Measurements from ENCODE around the gene SGSM1. TPM values are rescaled to one million over a fixed set of nuclear protein-coding genes. Genes with fewer than 3 reads are reported as not detected.

Gene SGSM1
- total RNA-seq, 4 donors from 2014 or later = 4.2 to 6.7 (median 5.6) TPM

DNA sequence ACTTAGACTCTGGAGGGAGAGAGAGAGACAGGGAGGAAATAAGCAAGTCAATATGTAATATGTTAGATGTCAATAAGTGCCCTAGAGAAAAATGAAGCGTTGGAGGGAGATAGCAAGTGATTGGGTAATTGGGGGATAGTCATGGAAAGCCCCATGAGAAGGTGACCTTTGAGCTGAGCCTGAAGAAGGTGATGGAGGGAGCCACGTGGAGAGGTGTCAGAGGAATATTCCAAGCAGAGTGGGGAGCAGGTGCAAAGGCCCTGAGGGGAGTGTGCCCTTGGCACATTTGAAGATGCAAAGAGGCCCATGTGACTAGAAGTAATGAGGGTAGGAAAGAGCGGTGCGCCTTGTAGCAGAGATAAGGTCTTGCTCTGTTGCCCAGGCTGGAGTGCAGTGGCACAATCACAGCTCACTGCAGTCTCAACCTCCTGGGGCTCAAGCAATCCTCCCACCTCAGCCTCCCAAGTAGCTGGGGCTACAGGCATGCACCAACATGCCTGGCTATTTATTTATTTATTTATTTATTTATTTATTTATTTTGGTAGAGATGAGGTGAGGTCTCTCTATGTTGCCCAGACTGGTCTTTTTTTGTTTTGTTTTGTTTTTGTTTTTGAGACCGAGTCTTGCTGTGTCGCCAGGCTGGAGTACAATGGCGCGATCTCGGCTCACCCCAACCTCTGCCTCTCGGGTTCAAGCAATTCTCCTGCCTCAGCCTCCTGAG is 138.4 kb downstream of the SGSM1 start:
- no peaks in the 10 kb centered on the region for H3K27me3 ChIP-seq
- intact Hi-C loops (cut with DNase I) = loop anchor here (10.0 kb wide), 1 partner anchor 220 kb away; no protein-coding TSS in a partner anchor
- no peaks in the 10 kb centered on the region for H3K9me3 ChIP-seq
- DNase-seq = no peak
- H3K36me3 ChIP-seq = no peaks in the 10 kb centered on the region
- 92 to 95% methylated on average over 10 of the region's 10 CpGs for WGBS, 2 donors
- TF ChIP-seq, protein P1, sequence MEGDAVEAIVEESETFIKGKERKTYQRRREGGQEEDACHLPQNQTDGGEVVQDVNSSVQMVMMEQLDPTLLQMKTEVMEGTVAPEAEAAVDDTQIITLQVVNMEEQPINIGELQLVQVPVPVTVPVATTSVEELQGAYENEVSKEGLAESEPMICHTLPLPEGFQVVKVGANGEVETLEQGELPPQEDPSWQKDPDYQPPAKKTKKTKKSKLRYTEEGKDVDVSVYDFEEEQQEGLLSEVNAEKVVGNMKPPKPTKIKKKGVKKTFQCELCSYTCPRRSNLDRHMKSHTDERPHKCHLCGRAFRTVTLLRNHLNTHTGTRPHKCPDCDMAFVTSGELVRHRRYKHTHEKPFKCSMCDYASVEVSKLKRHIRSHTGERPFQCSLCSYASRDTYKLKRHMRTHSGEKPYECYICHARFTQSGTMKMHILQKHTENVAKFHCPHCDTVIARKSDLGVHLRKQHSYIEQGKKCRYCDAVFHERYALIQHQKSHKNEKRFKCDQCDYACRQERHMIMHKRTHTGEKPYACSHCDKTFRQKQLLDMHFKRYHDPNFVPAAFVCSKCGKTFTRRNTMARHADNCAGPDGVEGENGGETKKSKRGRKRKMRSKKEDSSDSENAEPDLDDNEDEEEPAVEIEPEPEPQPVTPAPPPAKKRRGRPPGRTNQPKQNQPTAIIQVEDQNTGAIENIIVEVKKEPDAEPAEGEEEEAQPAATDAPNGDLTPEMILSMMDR (IDR thresholded peaks at IDR 0.05) = no peak
- no peak for TF ChIP-seq POLR2A (IDR thresholded peaks at IDR 0.05)
- no peak overlapping the region for H3K27ac ChIP-seq
- peaks cover 11 to 14% of the 10 kb centered on the region in 2 donors for H3K4me1 ChIP-seq
- H3K4me3 ChIP-seq (replicated peaks in 1 of 3) = no peak overlapping the region

DNA sequence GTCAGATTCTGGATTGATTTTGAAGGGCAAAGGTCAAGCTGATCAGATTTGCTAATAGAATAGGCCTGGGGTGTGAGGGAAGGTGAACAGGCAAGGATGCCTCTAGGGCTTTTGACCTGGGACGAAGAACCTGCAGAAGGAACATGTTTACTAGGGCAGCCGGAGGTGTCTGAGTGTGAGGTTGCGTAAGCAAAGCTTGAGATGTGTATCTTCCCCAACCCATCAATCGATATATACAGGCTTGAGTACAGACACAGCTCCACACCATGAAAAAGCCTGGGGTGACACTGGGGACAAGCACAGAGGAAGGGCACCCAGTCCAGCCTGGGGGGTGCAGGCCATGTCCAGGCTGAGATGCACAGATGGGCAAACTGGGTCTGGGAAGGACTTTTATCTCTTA is 139.4 kb downstream of the SGSM1 start:
- intact Hi-C loops (cut with DNase I) = loop anchor here (10.0 kb wide), 1 partner anchor 219 kb away; no protein-coding TSS in a partner anchor
- H3K36me3 ChIP-seq = no peaks in the 10 kb centered on the region
- H3K4me3 ChIP-seq (replicated peaks in 1 of 3) = no peak overlapping the region
- no peak overlapping the region for H3K27ac ChIP-seq
- no peaks in the 10 kb centered on the region for H3K9me3 ChIP-seq
- peaks cover 11 to 14% of the 10 kb centered on the region in 2 donors for H3K4me1 ChIP-seq
- TF ChIP-seq POLR2A (IDR thresholded peaks at IDR 0.05) = no peak
- TF ChIP-seq, protein P1 (IDR thresholded peaks at IDR 0.05) = no peak
- DNase-seq = no peak
- WGBS, 2 donors = 83 to 89% methylated on average over 4 of the region's 4 CpGs
- no peaks in the 10 kb centered on the region for H3K27me3 ChIP-seq

DNA sequence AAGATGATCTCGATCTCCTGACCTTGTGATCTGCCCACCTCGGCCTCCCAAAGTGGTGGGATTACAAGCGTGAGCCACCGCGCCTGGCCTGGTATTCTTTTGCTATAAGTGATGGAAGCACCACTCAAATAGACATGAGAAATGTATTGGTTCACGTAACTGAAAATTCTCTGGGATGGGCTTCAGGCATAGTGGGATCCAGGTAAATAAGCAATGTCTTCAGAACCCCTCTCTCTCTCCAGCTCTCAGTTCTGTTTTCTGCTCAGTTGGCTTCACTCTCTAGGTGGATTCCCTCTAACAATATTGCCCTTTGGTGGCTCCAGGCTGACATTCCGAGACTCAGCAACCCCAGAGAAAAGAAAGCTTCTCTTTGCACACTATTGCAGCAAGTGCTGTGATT is 141.4 kb downstream of the SGSM1 start:
- WGBS, 2 donors = 89 to 98% methylated on average over 7 of the region's 7 CpGs
- Histone ChIP-seq H3K36me3 (no peaks in the 10 kb centered on the region), H3K9me3 (no peaks in the 10 kb centered on the region), H3K27me3 (no peaks in the 10 kb centered on the region), H3K4me3 (replicated peaks in 1 of 3) (no peak overlapping the region), H3K4me1 (peaks cover 9 to 12% of the 10 kb centered on the region in 2 donors), H3K27ac (no peak overlapping the region)
- intact Hi-C loops (cut with DNase I) = loop anchor here (10.0 kb wide), 1 partner anchor 217 kb away; no protein-coding TSS in a partner anchor
- no peak for TF ChIP-seq POLR2A (IDR thresholded peaks at IDR 0.05)
- TF ChIP-seq, protein P1 (IDR thresholded peaks at IDR 0.05) = no peak
- DNase-seq = no peak

DNA sequence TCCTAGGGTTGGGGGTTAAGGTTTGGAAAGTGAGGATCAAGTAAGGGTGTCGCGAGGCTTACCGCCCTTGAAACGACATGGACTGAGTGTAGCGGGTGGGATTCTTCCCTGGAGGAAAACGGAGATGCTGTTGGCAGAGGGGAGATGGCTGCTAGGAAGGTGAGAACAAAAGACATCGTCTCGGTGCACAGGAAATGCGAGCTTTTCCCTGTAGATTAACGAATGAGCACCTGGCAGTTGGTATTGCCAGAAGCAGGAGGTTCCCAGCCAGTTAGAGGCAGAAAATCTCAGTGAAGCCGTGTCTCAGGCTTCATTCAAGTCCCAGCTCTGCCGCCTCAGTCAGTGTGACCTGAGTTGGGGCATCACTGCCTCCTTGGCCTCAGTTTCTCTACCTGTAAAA is 141.9 kb downstream of the SGSM1 start:
- intact Hi-C loops (cut with DNase I) = loop anchor here (10.0 kb wide), 1 partner anchor 217 kb away; no protein-coding TSS in a partner anchor
- no peak for TF ChIP-seq POLR2A (IDR thresholded peaks at IDR 0.05)
- TF ChIP-seq, protein P1 (IDR thresholded peaks at IDR 0.05) = no peak
- H3K4me1 ChIP-seq = peaks cover 4 to 7% of the 10 kb centered on the region in 2 donors
- H3K27ac ChIP-seq = no peak overlapping the region
- H3K36me3 ChIP-seq = no peaks in the 10 kb centered on the region
- DNase-seq = no peak
- no peak overlapping the region for H3K4me3 ChIP-seq (replicated peaks in 1 of 3)
- no peaks in the 10 kb centered on the region for H3K27me3 ChIP-seq
- 76 to 78% methylated on average over 12 of the region's 12 CpGs for WGBS, 2 donors
- no peaks in the 10 kb centered on the region for H3K9me3 ChIP-seq
